ENCODE data around the gene KLHDC4. TPM values are rescaled to one million over a fixed set of nuclear protein-coding genes. Genes with fewer than 3 reads are reported as not detected.
"Not testable (repeated sequence)": the region's sequence is repeated elsewhere in the genome, so short reads cannot be mapped to it uniquely, and the experiment has no call there.

KLHDC4 gene
- 100 to 1,000 TPM; 210 to 311 (median 210) TPM for total RNA-seq
- 89.4 TPM for total RNA-seq (2013)

DNA sequence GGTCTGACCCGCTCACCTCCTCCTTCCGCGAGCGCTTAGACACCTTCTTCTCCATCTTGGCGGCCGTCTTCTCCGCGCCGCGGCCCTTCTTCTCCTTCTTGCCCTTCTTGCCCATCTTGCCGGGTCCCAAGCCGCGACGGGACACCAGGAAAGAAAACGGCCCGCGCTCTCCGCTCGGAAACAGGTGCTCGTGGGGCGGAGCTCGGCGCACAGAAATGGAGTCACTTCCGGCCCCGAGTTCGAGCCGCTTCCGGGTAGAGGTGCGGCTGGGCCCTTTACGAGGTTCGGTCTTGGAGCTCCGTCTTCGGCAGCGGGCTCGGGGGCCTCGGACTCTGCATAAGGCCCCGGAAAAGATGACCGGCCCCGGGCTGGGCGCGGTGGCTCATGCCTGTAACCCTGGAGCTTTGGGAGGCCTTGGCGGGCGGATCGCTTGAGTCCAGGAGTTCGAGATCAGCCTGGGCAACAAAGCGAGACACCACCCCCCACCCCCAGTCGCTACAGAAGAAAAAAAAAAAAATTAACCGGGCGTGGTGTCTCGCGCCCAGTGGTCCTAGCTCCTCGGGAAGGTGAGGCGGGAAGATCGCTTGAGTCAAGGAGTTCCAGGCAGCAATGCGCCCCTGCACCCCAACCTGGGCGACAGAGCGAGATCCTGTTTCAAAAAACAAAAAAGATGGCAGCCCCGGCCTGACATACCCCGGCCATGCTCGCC, at the start of gene KLHDC4:
KLHDC4 (minus strand) TSS at position 211 of the 709 bp plus-strand sequence; CDS start at position 115, 96 bp downstream.
- TF ChIP-seq, protein P1, sequence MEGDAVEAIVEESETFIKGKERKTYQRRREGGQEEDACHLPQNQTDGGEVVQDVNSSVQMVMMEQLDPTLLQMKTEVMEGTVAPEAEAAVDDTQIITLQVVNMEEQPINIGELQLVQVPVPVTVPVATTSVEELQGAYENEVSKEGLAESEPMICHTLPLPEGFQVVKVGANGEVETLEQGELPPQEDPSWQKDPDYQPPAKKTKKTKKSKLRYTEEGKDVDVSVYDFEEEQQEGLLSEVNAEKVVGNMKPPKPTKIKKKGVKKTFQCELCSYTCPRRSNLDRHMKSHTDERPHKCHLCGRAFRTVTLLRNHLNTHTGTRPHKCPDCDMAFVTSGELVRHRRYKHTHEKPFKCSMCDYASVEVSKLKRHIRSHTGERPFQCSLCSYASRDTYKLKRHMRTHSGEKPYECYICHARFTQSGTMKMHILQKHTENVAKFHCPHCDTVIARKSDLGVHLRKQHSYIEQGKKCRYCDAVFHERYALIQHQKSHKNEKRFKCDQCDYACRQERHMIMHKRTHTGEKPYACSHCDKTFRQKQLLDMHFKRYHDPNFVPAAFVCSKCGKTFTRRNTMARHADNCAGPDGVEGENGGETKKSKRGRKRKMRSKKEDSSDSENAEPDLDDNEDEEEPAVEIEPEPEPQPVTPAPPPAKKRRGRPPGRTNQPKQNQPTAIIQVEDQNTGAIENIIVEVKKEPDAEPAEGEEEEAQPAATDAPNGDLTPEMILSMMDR (IDR thresholded peaks at IDR 0.05): no peak
- Mint-ChIP-seq H3K4me1 (peaks cover 53 to 58% of the 10 kb centered on the region in 2 donors), H3K27ac (peak within 1 kb of the TSS; percentile 95 to 100), H3K9me3 (no peaks in the 10 kb centered on the region), H3K36me3 (no peaks in the 10 kb centered on the region), H3K27me3 (ENCODE audit: low read depth in 2 of 2) (no peaks in the 10 kb centered on the region), H3K4me3 (peak within 1 kb of the TSS; percentile 100)
- H3K4me3 ChIP-seq (ENCODE audit: low read length): peak within 1 kb of the TSS; percentile 87
- H3K27ac ChIP-seq (ENCODE audit: low read length): peak within 1 kb of the TSS; percentile 96
- H3K27me3 ChIP-seq (ENCODE audit: control insufficient read depth, insufficient read depth, low read length): no peaks in the 10 kb centered on the region
- H3K36me3 ChIP-seq (ENCODE audit: control insufficient read depth, insufficient read depth, low read length): peaks cover 21% of the 10 kb centered on the region
- ATAC-seq (peak; percentile 41 to 60 (median 41)), DNase-seq (peak; percentile 91 to 94)
- under 1% methylated on average over 60 of the region's 60 CpGs for WGBS (ENCODE audit: insufficient coverage)
- intact Hi-C loops (cut with micrococcal nuclease): loop anchor here (1.0 to 10.0 kb wide), 5 partner anchors 13 to 374 kb away; partner anchors contain the start of genes BANP, MAP1LC3B and ZCCHC14
- H3K9me3 ChIP-seq (ENCODE audit: control insufficient read depth, insufficient read depth, low read length): no peaks in the 10 kb centered on the region
- peaks cover 51% of the 10 kb centered on the region for H3K4me1 ChIP-seq (ENCODE audit: control insufficient read depth, insufficient read depth, low read length)

DNA sequence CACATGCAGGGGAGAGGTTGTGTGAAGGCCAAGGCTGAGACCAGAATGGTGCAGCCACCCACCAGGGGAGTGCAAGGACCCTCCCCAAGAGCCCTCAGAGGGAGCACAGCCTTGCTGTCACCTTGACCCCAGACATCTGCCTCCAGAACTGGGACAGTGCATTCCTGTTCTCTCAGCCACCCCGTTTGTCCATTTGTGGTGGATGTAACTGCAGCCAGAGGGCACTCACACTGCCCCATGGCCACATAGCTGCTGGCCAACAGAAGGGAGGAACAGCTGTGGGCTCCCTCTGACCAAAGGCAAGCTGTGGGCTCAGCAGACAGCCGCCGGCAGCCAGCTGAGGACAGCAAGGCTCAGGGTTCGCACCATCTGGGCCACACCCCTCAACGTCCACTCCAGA, 49.8 kb upstream of the KLHDC4 start:
- TF ChIP-seq, protein P1 (IDR thresholded peaks at IDR 0.05): no peak
- no peak overlapping the region for H3K27ac Mint-ChIP-seq
- peaks cover 0 to 5% of the 10 kb centered on the region in 2 donors for H3K4me1 Mint-ChIP-seq
- peaks cover 0 to 6% of the 10 kb centered on the region in 2 donors for H3K27me3 Mint-ChIP-seq (ENCODE audit: low read depth in 2 of 2)
- 88% methylated on average over 5 of the region's 5 CpGs for WGBS (ENCODE audit: insufficient coverage)
- intact Hi-C loops (cut with micrococcal nuclease): no loop called here
- H3K27ac ChIP-seq (ENCODE audit: low read length): no peak overlapping the region
- H3K36me3 Mint-ChIP-seq: no peaks in the 10 kb centered on the region
- H3K9me3 Mint-ChIP-seq: no peaks in the 10 kb centered on the region
- DNase-seq: no peak
- no peaks in the 10 kb centered on the region for H3K27me3 ChIP-seq (ENCODE audit: control insufficient read depth, insufficient read depth, low read length)
- no peak overlapping the region for H3K4me3 ChIP-seq (ENCODE audit: low read length)
- peaks cover 10% of the 10 kb centered on the region for H3K4me1 ChIP-seq (ENCODE audit: control insufficient read depth, insufficient read depth, low read length)
- no peaks in the 10 kb centered on the region for H3K36me3 ChIP-seq (ENCODE audit: control insufficient read depth, insufficient read depth, low read length)
- H3K4me3 Mint-ChIP-seq: no peak overlapping the region
- peaks cover 22% of the 10 kb centered on the region for H3K9me3 ChIP-seq (ENCODE audit: control insufficient read depth, insufficient read depth, low read length)
- no peak for ATAC-seq

DNA sequence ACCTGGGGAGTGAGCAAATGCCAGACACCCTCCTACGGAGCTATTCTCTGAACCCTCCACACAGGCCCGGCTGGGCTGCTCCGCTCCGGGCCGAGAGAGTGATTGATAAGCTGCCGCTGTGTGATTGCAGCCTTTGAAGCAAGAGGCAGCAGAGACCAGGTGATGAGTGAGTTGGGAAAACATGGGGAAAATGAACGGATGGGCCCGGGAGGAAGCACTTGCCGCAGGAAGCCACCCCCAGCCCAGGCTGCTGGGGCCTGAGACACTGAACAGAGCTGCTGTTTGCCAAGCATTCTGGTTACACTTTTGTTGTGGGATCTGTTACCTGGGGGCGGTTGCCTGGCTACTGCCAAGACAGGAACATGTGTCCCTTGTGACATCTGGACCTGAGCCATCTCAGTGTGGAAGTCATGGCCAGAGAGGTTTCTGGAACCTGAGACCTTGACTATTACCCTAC, 46.4 kb upstream of the KLHDC4 start:
- intact Hi-C loops (cut with micrococcal nuclease): no loop called here
- Histone ChIP-seq H3K36me3 (ENCODE audit: control insufficient read depth, insufficient read depth, low read length) (no peaks in the 10 kb centered on the region), H3K9me3 (ENCODE audit: control insufficient read depth, insufficient read depth, low read length) (peaks cover 8% of the 10 kb centered on the region), H3K27ac (ENCODE audit: low read length) (no peak overlapping the region), H3K4me3 (ENCODE audit: low read length) (no peak overlapping the region), H3K4me1 (ENCODE audit: control insufficient read depth, insufficient read depth, low read length) (peaks cover 24% of the 10 kb centered on the region), H3K27me3 (ENCODE audit: control insufficient read depth, insufficient read depth, low read length) (no peaks in the 10 kb centered on the region)
- ATAC-seq (no peak), DNase-seq (no peak)
- Mint-ChIP-seq H3K27me3 (ENCODE audit: low read depth in 2 of 2) (peaks cover 9% of the 10 kb centered on the region in 2 donors), H3K27ac (no peak overlapping the region), H3K9me3 (no peaks in the 10 kb centered on the region), H3K36me3 (no peaks in the 10 kb centered on the region), H3K4me3 (no peak overlapping the region), H3K4me1 (peaks cover 0 to 5% of the 10 kb centered on the region in 2 donors)
- TF ChIP-seq, protein P1 (IDR thresholded peaks at IDR 0.05): no peak
- WGBS (ENCODE audit: insufficient coverage): 90% methylated on average over 10 of the region's 10 CpGs

DNA sequence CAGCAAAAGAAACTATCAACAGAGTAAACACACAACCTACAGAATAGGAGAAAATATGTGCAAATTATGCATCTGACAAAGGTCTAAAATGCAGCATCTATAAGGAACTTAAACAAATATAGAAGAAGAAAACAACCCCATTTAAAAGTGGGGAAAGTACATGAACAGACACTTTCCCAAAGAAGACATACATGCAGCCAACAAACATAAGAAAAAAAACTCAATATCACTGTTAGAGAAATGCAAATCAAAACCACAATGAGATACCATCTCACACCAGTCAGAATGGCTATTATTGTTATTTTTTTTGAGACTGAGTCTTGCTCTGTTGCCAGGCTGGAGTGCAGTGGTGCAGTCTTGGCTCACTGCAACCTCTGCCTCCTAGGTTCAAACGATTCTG, 45.7 kb upstream of the KLHDC4 start:
- not testable (repeated sequence) for H3K27ac Mint-ChIP-seq; H3K36me3 ChIP-seq (ENCODE audit: control insufficient read depth, insufficient read depth, low read length)
- 39% methylated on average over 1 of the region's 1 CpG for WGBS (ENCODE audit: insufficient coverage)

More for the DNA sequence above, 45.7 kb upstream of the KLHDC4 start:
- H3K4me3 Mint-ChIP-seq; ATAC-seq; H3K4me1 Mint-ChIP-seq; H3K4me3 ChIP-seq (ENCODE audit: low read length); H3K27me3 ChIP-seq (ENCODE audit: control insufficient read depth, insufficient read depth, low read length); H3K36me3 Mint-ChIP-seq; H3K27ac ChIP-seq (ENCODE audit: low read length); H3K9me3 ChIP-seq (ENCODE audit: control insufficient read depth, insufficient read depth, low read length); intact Hi-C loops (cut with micrococcal nuclease); H3K9me3 Mint-ChIP-seq; DNase-seq: not testable (repeated sequence)
- H3K4me1 ChIP-seq (ENCODE audit: control insufficient read depth, insufficient read depth, low read length): peaks cover 32% of the 10 kb centered on the region
- peaks cover 14% of the 10 kb centered on the region in 2 donors for H3K27me3 Mint-ChIP-seq (ENCODE audit: low read depth in 2 of 2)

Measured in natural killer cell (primary cell).